HEK293 (cell line): Measurements from ENCODE around the gene INPP1.

Source experiments
- CTCF ChIA-PET: fragments of 350-600 bp; formaldehyde crosslinking; extraction: SDS; loops from one replicate; lab custom pipeline; 2021; ENCODE audit warnings: antibody characterized with exemption; lab: Yijun Ruan, JAX
- POLR2A ChIA-PET: fragments of 300-600 bp; formaldehyde crosslinking; extraction: SDS; loops from one replicate; lab custom pipeline; 2020; ENCODE audit warnings: antibody characterized with exemption, inconsistent platforms; lab: Yijun Ruan, JAX
- H3K27ac ChIP-seq: fragments of 200-500 bp; sonication (Bioruptor generic); 2 replicates; pipeline ENCODE4 v1.5.1; 2014; ENCODE audit warnings: low read depth, low read length, control low read depth, inconsistent platforms; ENCODE audit errors: extremely low read depth
- H3K36me3 ChIP-seq, 2 experiments: fragments of 200-500 bp in 1 of 2; sonication (Bioruptor generic) in 1 of 2; 1 replicate in 1 of 2; 2 replicates in 1 of 2; pipeline ENCODE4 v1.5.1; 2014 to 2017; ENCODE audit warnings: inconsistent platforms in 2 of 2, low read length in 2 of 2; ENCODE audit not compliant: control insufficient read depth in 2 of 2, insufficient read depth in 1 of 2
- H3K4me1 ChIP-seq: fragments of 200-500 bp; sonication (Bioruptor generic); 2 replicates; pipeline ENCODE4 v1.5.1; 2014; ENCODE audit warnings: mild to moderate bottlenecking, low read length, inconsistent platforms; ENCODE audit not compliant: control insufficient read depth, insufficient read depth
- H3K4me3 ChIP-seq: 2 replicates; pipeline ENCODE4 v1.5.1; 2011; ENCODE audit warnings: low read depth, mild to moderate bottlenecking, control low read depth, low read length, moderate library complexity
- H3K9me3 ChIP-seq: fragments of 200-500 bp; sonication (Bioruptor generic); 2 replicates; pipeline ENCODE4 v1.5.1; 2014; ENCODE audit warnings: low read depth, low read length, inconsistent platforms; ENCODE audit not compliant: control insufficient read depth, insufficient read depth
- ATF2 ChIP-seq: fragments of 450-650 bp; formaldehyde crosslinking; IDR thresholded peaks from 2 replicates; pipeline ENCODE4 v1.5.1; 2016; ENCODE audit warnings: missing biosample characterization, missing genetic modification characterization, low read depth
- IKZF3 ChIP-seq: fragments of 450-650 bp; IDR thresholded peaks from 2 replicates; pipeline ENCODE4 v1.5.0; 2018; ENCODE audit warnings: missing biosample characterization, mild to moderate bottlenecking, missing genetic modification characterization, moderate library complexity
- PRDM6 ChIP-seq: fragments of 450-650 bp; formaldehyde crosslinking; IDR thresholded peaks from 2 replicates; pipeline ENCODE4 v1.5.1; 2017; ENCODE audit warnings: missing biosample characterization, missing genetic modification characterization
- TCF7L2 ChIP-seq: IDR thresholded peaks from 2 replicates; pipeline ENCODE4 v1.6.1; 2011; ENCODE audit warnings: low read depth, mild to moderate bottlenecking, inconsistent platforms, low read length, moderate library complexity, borderline replicate concordance
- ZBTB17 ChIP-seq: fragments of 450-650 bp; formaldehyde crosslinking; IDR thresholded peaks from 2 replicates; pipeline ENCODE4 v1.5.1; 2016; ENCODE audit warnings: missing biosample characterization, missing genetic modification characterization
- ZBTB8A ChIP-seq: fragments of 450-650 bp; formaldehyde crosslinking; IDR thresholded peaks from 2 replicates; pipeline ENCODE4 v1.5.1; 2016; ENCODE audit warnings: missing biosample characterization, missing genetic modification characterization
- ZEB2 ChIP-seq: fragments of 450-650 bp; formaldehyde crosslinking; IDR thresholded peaks from 2 replicates; pipeline ENCODE4 v1.5.1; 2016; ENCODE audit warnings: missing biosample characterization, missing genetic modification characterization
- ZFP3 ChIP-seq: fragments of 450-650 bp; formaldehyde crosslinking; IDR thresholded peaks from 2 replicates; pipeline ENCODE4 v1.5.1; 2016; ENCODE audit warnings: low read depth, missing biosample characterization, missing genetic modification characterization
- ZNF18 ChIP-seq: fragments of 450-650 bp; formaldehyde crosslinking; IDR thresholded peaks from 2 replicates; pipeline ENCODE4 v1.5.1; 2016; ENCODE audit warnings: missing biosample characterization, missing genetic modification characterization
- ZNF302 ChIP-seq: fragments of 450-650 bp; formaldehyde crosslinking; IDR thresholded peaks from 2 replicates; pipeline ENCODE4 v1.5.1; 2016; ENCODE audit warnings: missing biosample characterization, missing genetic modification characterization, low read depth
- ZNF324 ChIP-seq: fragments of 450-650 bp; formaldehyde crosslinking; IDR thresholded peaks from 2 replicates; pipeline ENCODE4 v1.5.1; 2016; ENCODE audit warnings: missing biosample characterization, missing genetic modification characterization
- ZNF501 ChIP-seq: fragments of 450-650 bp; formaldehyde crosslinking; IDR thresholded peaks from 2 replicates; pipeline ENCODE4 v1.5.1; 2016; ENCODE audit warnings: missing biosample characterization, missing genetic modification characterization
- ZNF513 ChIP-seq: fragments of 450-650 bp; IDR thresholded peaks from 2 replicates; pipeline ENCODE4 v1.5.1; 2018; ENCODE audit warnings: missing biosample characterization, missing genetic modification characterization
- ZNF521 ChIP-seq: fragments of 450-650 bp; formaldehyde crosslinking; IDR thresholded peaks from 2 replicates; pipeline ENCODE4 v1.5.1; 2017; ENCODE audit warnings: missing biosample characterization, mild to moderate bottlenecking, missing genetic modification characterization
- ZNF560 ChIP-seq: fragments of 450-650 bp; formaldehyde crosslinking; IDR thresholded peaks from 2 replicates; pipeline ENCODE4 v1.5.1; 2017; ENCODE audit warnings: missing biosample characterization, missing genetic modification characterization, borderline replicate concordance
- ZNF585B ChIP-seq: fragments of 450-650 bp; formaldehyde crosslinking; IDR thresholded peaks from 2 replicates; pipeline ENCODE4 v1.5.1; 2016; ENCODE audit warnings: missing biosample characterization, missing genetic modification characterization
- ZSCAN4 ChIP-seq: fragments of 450-650 bp; formaldehyde crosslinking; IDR thresholded peaks from 2 replicates; pipeline ENCODE4 v1.5.1; 2017; ENCODE audit warnings: missing biosample characterization, missing genetic modification characterization

Gene INPP1

GRCh38 chr2:190415794-190416775 is 72.7 kb downstream of the INPP1 start:
- TF ChIP-seq ZNF324 (tag by site-specific recombination) (no peak), ATF2 (no peak), ZEB2 (tag by site-specific recombination) (no peak), ZFP3 (tag by site-specific recombination) (no peak), ZBTB17 (tag by site-specific recombination) (0 out of 2 replicates have a peak, but pooled peaks have one; percentile 12), ZNF560 (tag by site-specific recombination) (no peak), ZNF501 (tag by site-specific recombination) (no peak), ZNF521 (no peak), ZNF585B (tag by site-specific recombination) (no peak), ZNF302 (tag by site-specific recombination) (no peak), PRDM6 (peak; percentile 49), ZNF18 (tag by site-specific recombination) (no peak), TCF7L2 (no peak), IKZF3 (no peak), ZNF513 (no peak), ZSCAN4 (tag by site-specific recombination) (no peak), ZBTB8A (tag by site-specific recombination) (no peak)
- H3K4me1 ChIP-seq: peaks cover 5% of the 10 kb centered on the region
- H3K36me3 ChIP-seq: no peaks in the 10 kb centered on the region
- no peaks in the 10 kb centered on the region for H3K9me3 ChIP-seq
- POLR2A ChIA-PET: interaction anchor here (0.6 kb wide), 1 partner anchor 10 kb away, joined by 3 read pairs; no protein-coding TSS in a partner anchor
- no peak overlapping the region for H3K27ac ChIP-seq
- CTCF ChIA-PET: interaction anchor here (0.6 kb wide), 1 partner anchor 859 kb away, joined by 3 read pairs; no protein-coding TSS in a partner anchor
- no peak overlapping the region for H3K4me3 ChIP-seq
